Nasal cavity respiratory epithelium epithelial cell of viscerocranial mucosa (primary cell): Measurements from ENCODE around the gene TNFRSF13B. TPM values are rescaled to one million over a fixed set of nuclear protein-coding genes. Genes with fewer than 3 reads are reported as not detected.

ENCODE experiments used
- total RNA-seq: library from RNA; depleted of rRNA; stranded (reverse); fragments of >200 nt; gene quantifications from 2 replicates; pipeline ENCODE4 v1.2.3, GENCODE V29; 2014

Gene TNFRSF13B
- not detected in 2 replicates for total RNA-seq

GRCh38 chr17:16971458-16972338 is at the start of gene TNFRSF13B:
Gene TNFRSF13B, minus strand, starts transcription at chr17:16972118. Its CDS starts 43 bp downstream, at chr17:16972075.

Other genes starting within 250 kb of the TNFRSF13B start
- gene MPRIP, start 70.3 kb upstream of the TNFRSF13B start, total RNA-seq: 147 and 185 TPM in 2 replicates
- 4.7 and 13.7 TPM in 2 replicates for gene PLD6, start 234.2 kb upstream of the TNFRSF13B start, total RNA-seq